Measurements from ENCODE around the gene DPAGT1.

DPAGT1 gene

GRCh38 chr11:119055901-119056300, 45.8 kb downstream of the DPAGT1 start:
- no peak for DNase-seq

GRCh38 chr11:119054418-119054817, 47.2 kb downstream of the DPAGT1 start:
- DNase-seq = no peak

GRCh38 chr11:119052163-119052814, 49.4 kb downstream of the DPAGT1 start:
- no peak for DNase-seq

- no peak for DNase-seq
These were observed 50.1 kb downstream of the DPAGT1 start for GRCh38 chr11:119051440-119052162.

- DNase-seq = no peak
These were observed 52.6 kb downstream of the DPAGT1 start for GRCh38 chr11:119049081-119049480.

- DNase-seq = no peak
These were observed 53.0 kb downstream of the DPAGT1 start for GRCh38 chr11:119048644-119049043.

GRCh38 chr11:119047205-119047604, 54.4 kb downstream of the DPAGT1 start:
- DNase-seq = no peak

Measured in activated CD4-positive, alpha-beta T cell treated with anti-CD3 and anti-CD28 coated beads, Interleukin-2, amount 50 U/mL, for 1 hour (primary cell).